Lower leg skin (tissue), 3 donors: Measurements from ENCODE around the gene RTBDN.

Source experiments
- POLR2A ChIP-seq, 2 donors: fragments of 450-650 bp; IDR thresholded peaks; one replicate each; pipeline ENCODE4 v1.6.1; 2016 to 2017; ENCODE audit warnings: antibody characterized with exemption in 2 of 2, mild to moderate bottlenecking in 1 of 2, moderate library complexity in 1 of 2
- TF ChIP-seq, protein P1 (sequence below), 3 donors: fragments of 450-650 bp; IDR thresholded peaks; one replicate each; pipeline ENCODE4 v1.5.1; 2016; ENCODE audit warnings: antibody characterized with exemption in 3 of 3, mild to moderate bottlenecking in 3 of 3, moderate library complexity in 2 of 3

DNA sequence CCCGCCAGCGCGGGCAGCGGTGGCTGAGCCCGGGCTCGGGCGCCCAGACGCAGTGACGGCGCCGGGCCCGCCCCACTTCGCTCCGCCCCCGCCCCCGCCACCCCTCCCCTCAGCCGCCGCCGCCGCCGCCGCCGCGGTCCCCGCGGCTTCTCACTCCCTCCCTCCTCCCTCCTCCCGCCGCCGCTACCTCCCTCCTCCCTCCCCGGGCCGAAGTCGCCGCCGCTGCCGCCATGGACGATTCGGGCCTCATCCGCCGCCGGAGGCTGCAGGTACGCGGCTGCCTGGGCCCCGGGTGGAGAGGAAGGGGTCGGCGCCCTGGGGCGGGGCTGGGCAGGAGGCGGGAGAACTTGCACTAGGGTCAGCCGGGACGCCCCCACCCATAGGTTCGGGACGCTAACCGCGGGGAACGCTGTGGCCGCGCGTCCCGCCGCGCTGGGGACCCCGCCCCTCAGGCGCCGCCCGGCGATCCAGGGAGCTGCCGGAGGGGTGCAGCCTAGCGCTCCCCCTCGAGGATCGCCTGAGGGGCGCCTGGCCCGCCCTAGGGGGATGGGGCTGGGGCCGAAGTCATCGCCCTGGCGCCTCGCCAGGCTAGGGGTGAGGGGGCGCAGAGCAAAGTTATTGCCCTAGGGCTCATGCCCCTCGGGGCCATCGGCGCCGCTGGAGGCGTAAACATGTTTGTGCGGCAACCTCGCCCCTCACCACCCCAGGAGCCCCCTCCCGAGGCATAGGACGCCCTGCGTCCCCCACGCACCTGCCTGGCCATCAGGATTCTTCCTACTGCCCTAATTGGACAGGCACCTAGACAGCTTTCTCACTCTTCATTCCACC lies 427 bp downstream of the RTBDN start:
- TF ChIP-seq, protein P1, sequence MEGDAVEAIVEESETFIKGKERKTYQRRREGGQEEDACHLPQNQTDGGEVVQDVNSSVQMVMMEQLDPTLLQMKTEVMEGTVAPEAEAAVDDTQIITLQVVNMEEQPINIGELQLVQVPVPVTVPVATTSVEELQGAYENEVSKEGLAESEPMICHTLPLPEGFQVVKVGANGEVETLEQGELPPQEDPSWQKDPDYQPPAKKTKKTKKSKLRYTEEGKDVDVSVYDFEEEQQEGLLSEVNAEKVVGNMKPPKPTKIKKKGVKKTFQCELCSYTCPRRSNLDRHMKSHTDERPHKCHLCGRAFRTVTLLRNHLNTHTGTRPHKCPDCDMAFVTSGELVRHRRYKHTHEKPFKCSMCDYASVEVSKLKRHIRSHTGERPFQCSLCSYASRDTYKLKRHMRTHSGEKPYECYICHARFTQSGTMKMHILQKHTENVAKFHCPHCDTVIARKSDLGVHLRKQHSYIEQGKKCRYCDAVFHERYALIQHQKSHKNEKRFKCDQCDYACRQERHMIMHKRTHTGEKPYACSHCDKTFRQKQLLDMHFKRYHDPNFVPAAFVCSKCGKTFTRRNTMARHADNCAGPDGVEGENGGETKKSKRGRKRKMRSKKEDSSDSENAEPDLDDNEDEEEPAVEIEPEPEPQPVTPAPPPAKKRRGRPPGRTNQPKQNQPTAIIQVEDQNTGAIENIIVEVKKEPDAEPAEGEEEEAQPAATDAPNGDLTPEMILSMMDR (IDR thresholded peaks at IDR 0.05): no peak
- TF ChIP-seq POLR2A (IDR thresholded peaks at IDR 0.05): no peak
